HG02970 (cell line): Measurements from ENCODE around the gene C1orf122.
A peak's percentile ranks its signal among the peaks of the same experiment; 100 is the strongest.

Source experiments
- ATAC-seq: cut with Tn5 transposase; IDR thresholded peaks from one replicate; pipeline ENCODE4 v1.9.1; 2021; ENCODE audit warnings: mild to moderate bottlenecking, moderate library complexity, moderate number of reproducible peaks; ENCODE audit not compliant: unreplicated experiment, low FRiP score

The C1orf122 gene

DNA sequence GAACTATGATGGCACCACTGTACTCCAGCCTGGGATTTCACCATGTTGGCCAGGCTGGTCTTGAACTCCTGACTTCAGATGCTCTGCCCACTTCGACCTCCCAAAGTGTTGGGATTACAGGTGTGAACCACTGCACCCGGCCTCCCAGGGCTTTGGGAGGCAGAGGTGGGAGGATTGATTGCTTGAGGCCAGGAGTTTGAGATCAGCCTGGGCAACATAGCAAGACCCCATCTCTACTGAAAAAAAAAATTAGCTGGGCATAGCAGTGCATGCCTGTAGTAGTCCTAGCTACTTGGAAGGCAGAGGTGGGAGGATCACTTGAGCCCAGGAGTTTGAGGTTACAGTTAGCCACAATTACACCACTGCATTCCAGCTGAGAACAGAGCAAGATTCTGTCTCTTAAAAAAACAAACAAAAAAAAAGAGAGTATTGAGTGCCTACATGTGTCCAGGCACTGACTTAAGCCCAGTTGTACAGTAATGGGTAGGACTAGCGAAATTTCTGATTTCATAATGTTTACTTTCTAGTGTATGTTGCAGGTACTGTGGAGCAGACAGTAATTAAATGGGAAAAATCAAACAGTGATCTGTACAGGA lies 9.7 kb upstream of the C1orf122 start:
- ATAC-seq: no peak

DNA sequence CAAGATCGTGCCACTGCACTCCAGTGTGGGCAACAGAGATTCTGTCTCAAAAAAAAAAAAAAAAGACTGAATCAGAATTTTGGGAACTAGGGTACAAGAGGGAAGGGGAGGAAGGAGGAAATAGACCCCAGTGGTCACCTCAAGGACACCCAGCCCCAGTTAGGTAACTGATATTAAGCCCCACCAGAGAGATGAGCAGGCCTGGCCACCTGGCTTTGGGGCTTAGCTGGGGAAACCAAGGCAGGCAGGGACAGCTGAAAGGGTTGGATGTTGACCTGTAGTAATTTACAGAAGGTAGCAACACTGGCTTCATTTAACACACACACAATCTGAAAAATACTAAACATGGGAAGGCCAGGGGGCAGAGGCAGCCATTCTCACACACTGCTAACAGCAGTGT lies 5.2 kb upstream of the C1orf122 start:
- no peak for ATAC-seq

DNA sequence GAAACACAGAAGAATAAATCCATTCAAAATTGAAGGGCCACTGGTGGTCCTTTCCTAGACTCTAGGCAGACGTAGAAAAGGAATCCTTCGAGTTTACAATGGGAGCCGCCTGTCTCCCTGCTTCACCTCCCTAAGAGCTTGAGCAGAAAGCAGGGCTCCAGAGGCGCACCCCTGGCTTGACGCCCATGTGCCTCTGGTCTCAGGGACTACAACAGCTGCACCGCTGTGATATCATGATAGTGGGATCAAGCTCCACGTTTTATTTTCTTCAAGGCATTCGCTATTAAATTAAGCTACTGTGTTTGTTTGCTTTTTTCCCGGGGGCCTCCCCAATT lies 403 bp upstream of the C1orf122 start:
- no peak for ATAC-seq

DNA sequence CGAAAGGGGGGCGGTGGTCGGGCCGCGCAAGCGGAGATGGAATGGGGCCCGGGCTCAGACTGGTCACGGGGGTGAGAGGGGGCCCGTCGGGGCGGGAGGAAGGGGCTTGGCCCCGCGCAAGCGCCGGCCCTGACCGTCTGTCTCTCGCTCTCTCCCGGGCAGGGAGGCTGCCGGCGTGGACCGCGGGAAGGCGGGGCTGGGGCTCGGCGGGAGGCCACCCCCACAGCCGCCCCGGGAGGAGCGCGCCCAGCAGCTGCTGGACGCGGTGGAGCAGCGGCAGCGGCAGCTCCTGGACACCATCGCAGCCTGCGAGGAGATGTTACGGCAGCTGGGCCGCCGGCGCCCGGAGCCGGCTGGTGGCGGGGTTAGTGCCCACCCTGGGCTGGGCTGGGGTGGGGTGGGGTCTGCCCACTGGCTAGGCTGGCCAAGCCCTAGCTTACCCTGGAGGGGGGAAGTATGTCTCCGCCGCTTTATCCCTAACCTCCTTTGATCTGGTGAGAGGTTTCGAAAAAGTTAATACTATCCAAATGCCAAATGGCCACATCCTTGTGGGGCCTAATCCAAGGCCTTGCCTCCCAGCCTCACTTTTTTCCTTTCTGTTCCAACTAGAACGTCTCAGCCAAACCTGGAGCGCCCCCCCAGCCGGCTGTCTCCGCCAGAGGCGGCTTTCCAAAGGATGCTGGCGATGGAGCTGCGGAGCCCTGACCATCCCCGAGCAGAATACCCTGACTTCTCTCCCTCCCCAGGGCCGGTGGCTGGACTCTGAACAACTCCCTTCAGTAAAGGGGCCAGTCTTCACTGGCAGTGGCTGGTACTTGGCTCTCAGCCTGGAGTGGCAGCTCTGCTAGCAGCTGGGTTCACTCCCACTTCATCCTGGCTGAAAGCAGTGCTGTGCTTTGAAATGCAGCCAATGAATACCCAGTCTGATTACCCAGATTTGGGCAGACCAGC lies 1.1 kb downstream of the C1orf122 start:
- ATAC-seq: peak; percentile 28

DNA sequence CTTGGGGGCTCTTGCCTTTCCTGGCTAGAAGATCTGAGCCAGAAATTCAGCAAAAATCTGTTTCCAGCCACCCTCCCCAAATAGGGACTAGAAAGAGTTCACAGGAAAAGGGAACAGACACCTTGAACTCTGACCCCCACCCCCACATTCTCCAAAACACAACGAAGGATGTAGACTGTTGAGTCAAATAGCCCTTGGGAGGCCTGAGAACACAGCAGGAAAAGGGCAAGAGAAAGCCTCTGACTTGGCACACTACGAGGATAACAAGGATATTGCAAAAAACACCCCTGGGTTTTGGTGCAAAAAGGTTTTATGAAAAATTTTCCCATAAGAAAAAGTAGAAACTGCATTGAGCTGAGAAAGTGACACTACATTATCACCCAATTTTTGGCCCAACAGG lies 2.4 kb downstream of the C1orf122 start:
- no peak for ATAC-seq

DNA sequence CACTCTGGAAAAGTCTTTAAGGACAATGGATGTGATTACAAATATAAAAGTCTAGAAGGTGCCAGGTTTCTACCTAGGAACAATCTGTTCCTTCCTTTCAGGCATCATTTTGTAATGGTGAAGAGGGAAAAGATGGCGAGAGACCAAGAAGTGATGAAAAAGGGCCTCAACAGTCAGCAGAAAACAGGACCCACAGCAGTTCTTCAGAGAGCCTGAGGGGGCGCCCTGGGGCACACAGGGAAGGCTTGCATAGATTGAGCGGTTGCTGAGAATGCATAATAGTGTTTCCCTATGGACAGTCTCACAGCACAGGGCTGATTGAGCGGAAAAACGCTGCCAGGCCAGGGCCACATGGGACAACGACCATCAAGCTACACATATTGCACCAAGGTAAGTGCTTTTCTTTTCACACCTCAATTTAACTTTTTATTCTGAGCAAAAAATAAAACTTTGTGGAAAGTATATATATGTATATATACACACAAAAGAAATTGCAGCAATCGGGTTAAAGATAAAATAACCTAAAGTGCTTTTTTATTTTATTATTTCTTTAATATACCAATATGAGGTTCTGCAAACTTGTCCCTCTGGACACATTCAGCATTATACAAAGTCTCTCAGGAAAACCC lies 3.6 kb downstream of the C1orf122 start:
- ATAC-seq: no peak

DNA sequence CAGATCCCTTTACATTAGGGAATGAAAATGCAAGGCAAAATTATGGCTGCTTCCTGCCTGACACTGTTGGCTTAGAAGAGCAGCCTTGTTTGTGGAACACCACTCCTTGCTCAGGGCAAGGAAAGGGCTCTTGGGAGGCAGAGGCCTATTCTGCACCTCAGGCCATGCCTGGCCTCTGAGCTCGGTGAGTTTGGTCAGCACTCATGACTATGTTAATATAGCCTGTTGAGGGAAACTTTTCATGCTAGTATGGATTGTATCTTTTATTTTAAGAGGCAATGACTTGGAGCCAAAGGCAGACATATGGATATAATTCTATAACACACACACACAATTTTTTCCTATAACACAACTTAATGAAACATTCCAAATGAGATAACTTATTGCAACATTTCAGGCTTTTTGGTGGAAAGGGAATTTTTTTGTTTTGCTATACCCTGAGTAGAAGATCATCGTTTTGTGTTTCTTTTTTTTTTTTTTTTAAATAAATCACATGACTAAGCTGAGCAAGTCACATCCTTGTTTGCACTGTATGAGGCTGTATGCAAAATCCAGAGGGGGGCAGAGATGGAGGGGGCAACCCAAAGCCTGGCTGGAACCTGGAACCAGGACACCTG lies 6.0 kb downstream of the C1orf122 start:
- no peak for ATAC-seq

DNA sequence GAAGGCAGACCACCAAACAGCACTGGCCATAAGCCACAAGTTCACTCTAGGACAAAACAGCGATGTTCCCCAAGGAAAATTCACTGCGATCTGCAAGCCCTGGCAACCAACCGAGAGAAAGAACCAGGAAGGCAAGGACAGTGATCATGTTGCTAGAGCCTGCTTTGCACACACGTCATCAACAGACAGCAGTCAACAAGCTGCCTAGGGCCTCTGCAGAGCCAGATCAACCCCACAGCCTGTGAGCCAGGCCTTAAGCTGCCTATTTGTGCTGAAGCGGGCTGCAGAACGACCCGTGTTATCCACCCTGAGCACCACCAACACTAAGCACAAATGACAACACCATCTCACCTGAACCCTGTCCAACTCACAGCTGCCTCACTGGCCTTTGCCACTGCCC lies 6.7 kb downstream of the C1orf122 start:
- ATAC-seq: no peak

DNA sequence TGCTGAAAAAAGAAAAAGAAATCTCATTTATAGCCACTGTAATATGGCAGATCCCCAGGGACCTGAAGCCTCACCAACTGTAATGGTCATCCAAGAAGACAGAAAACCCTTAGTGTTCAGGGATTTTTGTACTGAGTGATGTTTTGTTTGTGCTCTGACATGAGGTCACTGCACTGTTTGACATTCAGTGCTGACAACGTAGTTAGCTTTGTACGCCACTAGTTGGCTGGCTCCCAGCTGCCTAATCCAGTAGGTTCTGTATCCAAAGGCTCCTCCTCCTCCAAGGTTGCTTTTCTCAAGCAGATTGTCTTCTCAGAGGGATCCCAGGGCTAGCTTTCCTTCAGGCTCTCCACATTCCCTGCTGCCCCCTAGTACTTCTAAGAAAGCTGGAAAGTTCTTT lies 9.9 kb downstream of the C1orf122 start:
- no peak for ATAC-seq

DNA sequence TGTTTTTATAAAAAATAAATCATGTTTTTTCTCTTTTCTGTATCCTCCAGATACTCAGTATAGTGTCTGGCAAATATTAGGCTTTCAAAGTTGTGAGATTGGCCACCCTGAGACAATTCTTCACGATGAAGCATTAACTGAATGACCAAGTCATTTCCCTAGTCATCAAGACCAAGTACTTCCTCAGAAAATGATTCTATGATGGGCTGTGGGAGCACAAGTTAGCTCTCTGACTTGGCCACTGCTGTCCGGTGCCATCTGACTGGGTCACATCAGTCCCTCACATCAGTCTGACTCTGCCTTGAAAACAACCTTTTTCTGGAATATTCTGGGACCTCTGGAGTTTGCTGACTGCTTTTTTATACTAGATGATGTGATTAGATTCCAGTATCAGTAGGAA lies 13.9 kb downstream of the C1orf122 start:
- ATAC-seq: no peak

DNA sequence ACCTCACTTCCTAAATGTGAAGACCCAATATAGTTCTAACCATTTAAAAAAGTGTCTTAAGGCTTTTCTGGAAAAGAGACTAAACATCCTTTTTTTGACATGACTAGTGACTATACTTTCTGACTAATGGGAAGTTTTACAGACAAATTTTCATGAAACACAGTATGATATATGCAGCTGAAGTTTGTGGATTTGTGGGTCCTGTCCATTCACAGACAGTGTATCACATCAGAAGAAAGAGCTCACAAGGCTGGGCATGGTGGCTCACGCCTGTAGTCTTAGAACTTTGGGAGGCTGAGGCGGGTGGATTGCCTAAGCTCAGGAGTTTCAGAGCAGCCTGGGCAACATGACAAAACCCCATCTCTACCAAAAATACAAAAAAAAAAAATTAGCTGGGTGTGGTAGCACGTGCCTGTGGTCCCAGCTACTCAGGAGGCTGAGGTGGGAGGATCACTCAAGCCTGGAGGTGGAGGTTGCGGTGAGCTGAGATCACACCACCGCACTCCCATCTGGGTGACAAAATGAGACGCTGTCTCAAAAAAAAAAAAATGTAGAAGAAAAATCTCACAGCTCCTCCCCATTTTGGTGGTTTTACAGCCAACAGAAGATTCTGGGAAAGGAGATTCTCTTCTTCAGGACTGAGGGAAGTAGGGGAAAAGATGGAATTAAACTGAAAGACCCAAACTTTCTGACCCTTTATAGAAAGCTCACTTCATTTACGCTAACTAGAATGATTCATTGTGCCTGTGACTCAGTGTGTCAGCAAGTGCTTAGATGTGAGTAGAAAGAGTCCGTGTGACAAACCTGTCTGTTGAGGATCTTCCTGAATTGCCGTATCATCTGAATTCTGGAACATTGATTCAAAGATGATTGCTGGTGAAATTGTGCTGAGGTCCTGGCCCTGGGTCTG lies 15.6 kb downstream of the C1orf122 start:
- no peak for ATAC-seq

DNA sequence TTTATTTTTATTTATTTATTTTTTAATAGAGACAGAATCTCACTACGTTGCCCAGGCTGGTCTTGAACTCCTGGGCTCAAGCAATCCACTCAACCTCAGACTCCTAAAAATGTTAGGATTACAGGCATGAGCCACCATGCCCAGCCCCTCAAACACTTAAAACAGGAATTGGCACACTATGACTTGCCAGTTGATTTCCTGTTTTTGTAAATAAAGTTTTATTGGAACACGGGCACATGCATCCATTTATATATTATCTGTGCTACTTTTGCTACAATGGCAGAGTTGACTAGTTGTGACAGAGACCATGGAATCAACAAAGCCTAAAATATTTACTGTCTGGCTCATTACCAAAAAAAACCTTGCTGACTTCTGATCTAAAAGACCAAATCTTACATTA lies 16.4 kb downstream of the C1orf122 start:
- no peak for ATAC-seq

DNA sequence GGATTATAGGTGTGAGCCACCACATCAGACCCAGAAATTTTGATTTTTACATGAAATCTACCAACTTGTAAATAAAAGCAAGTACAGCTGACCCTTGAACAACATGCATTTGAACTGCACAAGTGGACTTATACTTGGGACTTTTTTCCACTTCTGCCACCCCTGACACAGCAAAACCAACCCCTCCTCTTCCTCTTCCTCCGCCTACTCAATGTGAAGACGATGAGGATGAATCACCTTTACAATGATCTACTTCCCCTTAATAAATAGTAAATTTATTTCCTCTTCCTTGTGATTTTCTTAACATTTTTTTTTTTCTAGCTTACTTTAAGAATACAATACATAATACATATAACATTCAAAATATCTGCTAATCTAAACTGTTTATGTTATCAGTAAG lies 17.9 kb downstream of the C1orf122 start:
- ATAC-seq: no peak

DNA sequence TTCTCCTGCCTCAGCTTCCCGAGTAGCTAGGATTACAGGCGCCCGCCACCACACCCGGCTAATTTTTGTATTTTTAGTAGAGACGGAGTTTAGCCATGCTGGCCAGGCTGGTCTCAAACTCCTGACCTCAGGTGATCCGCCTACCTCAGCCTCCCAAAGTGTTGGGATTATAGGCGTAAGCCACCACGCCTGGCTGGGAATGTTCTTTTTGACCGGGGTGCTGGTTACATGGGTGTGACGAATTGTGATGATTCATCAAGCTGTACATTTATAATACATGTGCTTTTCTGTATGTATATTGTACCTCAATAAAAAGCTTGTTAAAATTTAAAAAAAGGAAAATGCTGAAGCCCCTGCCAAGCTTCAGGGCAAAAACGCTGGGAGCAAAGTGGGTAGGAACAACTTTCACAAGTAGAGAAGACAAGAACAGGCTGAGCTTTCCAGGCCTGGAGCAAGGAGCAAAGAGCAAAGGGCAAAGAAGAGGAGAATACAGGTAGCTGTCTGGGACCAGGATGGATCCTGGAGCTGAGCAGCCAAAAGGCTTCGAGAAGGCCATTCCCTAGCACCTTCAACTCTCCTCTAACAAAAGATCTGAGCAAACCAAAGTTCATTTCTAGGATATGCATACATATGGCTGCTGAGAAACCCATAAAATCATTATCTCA lies 21.0 kb downstream of the C1orf122 start:
- ATAC-seq: no peak

DNA sequence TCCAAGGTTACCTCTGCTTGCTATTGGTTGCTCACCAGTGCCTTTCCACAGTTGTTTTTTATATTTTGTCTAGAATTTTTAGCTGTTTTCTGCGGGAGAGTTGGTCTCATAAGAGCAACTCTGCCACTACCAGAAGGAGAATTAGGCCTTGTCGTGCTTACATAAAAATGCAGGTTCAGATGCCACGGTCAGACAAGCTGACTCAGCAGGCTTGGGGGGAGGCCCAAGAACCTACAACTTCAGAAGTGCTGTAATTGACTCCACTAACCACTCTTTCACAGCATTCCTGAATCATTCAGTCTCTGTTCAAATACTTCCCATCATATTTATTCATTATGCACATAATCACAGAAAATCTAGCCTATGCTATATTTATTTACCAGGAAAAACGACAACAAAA lies 23.5 kb downstream of the C1orf122 start:
- no peak for ATAC-seq

DNA sequence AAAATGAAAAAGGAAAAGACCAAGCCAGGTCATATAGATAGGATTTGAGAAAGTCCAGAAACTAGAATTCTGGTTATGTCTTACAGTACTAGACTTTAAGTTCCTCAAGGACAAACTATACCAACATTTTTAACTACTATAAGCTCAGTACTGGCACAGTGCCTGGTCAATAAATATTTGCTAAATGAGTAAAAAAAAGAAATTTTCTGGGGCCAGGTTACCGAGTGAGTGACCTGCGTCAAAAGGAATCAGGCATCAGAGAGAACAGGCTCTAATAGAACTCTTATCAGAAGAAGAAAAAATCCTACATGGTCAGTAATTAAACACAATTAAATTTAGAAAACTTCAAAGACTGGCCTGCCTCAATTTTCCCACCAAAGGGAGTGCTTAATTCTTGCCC lies 24.2 kb downstream of the C1orf122 start:
- ATAC-seq: no peak

DNA sequence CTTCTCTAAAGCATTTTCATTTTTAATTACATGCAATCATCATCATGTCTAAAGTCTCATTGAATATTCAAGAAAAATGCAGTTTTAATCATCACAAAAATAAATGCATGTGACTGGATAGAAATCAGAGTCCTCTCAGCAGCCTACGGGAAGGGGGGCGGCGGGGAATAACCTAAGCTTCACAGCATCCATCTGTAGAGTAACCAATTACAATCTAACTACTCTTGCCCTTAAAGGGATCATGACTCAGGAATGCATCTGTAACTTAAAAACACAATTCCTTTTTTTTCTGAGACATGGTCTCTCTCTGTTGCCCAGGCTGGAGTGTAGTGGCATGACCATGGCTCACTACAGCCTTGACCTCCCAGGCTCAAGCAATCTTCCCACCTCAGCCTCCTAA lies 29.2 kb downstream of the C1orf122 start:
- ATAC-seq: no peak

DNA sequence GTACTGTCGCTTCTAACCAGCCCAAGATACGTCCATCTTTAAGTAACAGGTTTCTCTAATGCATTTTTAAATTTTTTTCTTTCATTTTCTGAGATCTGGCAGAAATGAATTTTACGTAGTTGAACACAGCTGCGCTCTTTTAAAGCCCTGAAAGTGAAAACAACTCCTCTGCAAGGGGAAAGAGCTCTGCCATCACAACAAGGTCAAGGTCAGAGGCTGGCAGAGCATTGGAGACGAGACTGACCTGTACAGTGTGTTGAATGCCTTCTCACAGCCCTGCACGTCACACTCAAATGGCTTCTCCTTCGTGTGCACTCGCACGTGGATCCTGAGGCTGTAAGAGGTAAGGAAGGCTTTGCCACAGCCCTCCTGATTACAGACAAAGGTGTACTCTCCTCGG lies 32.1 kb downstream of the C1orf122 start:
- ATAC-seq: no peak

DNA sequence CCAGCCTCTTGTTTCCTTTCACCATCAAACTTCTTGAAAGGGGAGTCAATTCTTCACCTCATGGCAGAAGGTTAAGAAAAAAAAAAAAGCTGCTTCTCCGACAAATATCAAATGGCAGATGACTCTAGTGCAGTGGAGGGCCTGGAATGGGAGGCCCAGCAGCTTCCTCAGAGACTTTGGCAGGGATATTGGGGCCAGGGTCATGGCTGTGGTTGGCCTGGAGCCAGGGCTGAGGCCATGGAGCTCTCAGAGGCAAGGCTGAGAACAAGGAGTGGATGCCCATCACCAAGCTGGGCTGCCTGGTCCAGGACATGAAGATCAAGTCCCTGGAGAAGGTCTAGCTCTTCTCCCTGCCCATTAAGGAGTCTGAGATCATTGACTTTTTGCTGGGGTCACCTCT lies 33.1 kb downstream of the C1orf122 start:
- ATAC-seq: no peak

DNA sequence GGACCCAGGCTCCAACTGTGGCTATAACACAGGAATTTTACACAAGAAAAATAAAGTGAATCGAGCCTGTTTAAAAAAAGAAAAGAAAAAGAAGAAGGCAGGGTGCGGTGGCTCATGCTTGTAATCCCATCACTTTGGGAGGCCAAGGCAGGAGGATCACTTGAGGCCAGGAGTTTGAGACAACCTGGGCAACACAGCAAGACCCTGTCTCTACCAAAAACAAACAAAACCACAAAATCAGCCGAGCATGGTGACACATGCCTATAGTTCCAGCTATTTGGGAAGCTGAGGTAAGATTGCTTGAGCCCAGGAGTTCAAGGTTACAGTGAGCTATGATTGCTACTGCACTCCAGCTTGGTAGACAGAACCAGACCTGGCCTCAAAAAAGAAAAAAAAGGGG lies 34.1 kb downstream of the C1orf122 start:
- no peak for ATAC-seq
